H1 (cell line): ENCODE data around the gene NPTX1. TPM values are rescaled to one million over a fixed set of nuclear protein-coding genes. Genes with fewer than 3 reads are reported as not detected.

Experiments
- BRCA1 ChIP-seq: IDR thresholded peaks from 2 replicates; pipeline ENCODE4 v1.6.1; 2012; ENCODE audit warnings: low read depth, low read length, improper control_type of control experiment
- GABPA ChIP-seq: IDR thresholded peaks from 2 replicates; pipeline ENCODE4 v1.6.1; 2011; ENCODE audit warnings: mild to moderate bottlenecking, low read length, moderate library complexity, borderline replicate concordance; ENCODE audit not compliant: insufficient read depth
- NANOG ChIP-seq: IDR thresholded peaks from 2 replicates; pipeline ENCODE4 v1.6.1; 2011; ENCODE audit warnings: low read length, low read depth, mild to moderate bottlenecking, inconsistent platforms; ENCODE audit not compliant: insufficient read depth, poor library complexity, severe bottlenecking
- PHF8 ChIP-seq: fragments of 200-600 bp; sonication (generic); conservative IDR thresholded peaks from 2 replicates; pipeline ENCODE4 v1.7.1; 2012; ENCODE audit warnings: low read depth, mild to moderate bottlenecking, inconsistent platforms, low read length, moderate library complexity
- POLR2A ChIP-seq, 2 experiments: IDR thresholded peaks; 1 replicate in 1 of 2; 2 replicates in 1 of 2; pipeline ENCODE4 v1.6.1; 2011; ENCODE audit warnings: low read depth in 2 of 2, low read length in 2 of 2, mild to moderate bottlenecking in 2 of 2; ENCODE audit errors: control extremely low read depth in 1 of 2
- RAD21 ChIP-seq, 2 experiments: IDR thresholded peaks in 1 of 2; conservative IDR thresholded peaks in 1 of 2; 2 replicates each; pipeline ENCODE4 v1.6.1; 2011; ENCODE audit warnings: low read depth in 2 of 2, low read length in 2 of 2, improper control_type of control experiment in 1 of 2, inconsistent platforms in 1 of 2, mild to moderate bottlenecking in 1 of 2, moderate library complexity in 1 of 2
- RNF2 ChIP-seq: fragments of 200-900, 300-1000 bp; sonication (generic); IDR thresholded peaks from 2 replicates; pipeline ENCODE4 v1.7.1; 2016; ENCODE audit warnings: borderline replicate concordance, low read depth, mild to moderate bottlenecking, antibody characterized with exemption, low read length; ENCODE audit not compliant: poor library complexity, severe bottlenecking; ENCODE audit errors: missing control alignments
- RXRA ChIP-seq: IDR thresholded peaks from 2 replicates; pipeline ENCODE4 v1.6.1; 2011; ENCODE audit warnings: low read depth, mild to moderate bottlenecking, low read length, moderate library complexity; ENCODE audit not compliant: insufficient read depth
- SP1 ChIP-seq: IDR thresholded peaks from 2 replicates; pipeline ENCODE4 v1.6.1; 2011; ENCODE audit warnings: low read depth, low read length
- SRF ChIP-seq: IDR thresholded peaks from 2 replicates; pipeline ENCODE4 v1.6.1; 2011; ENCODE audit warnings: mild to moderate bottlenecking, low read depth, low read length, moderate library complexity
- polyA plus RNA-seq, 7 experiments: library from polyadenylated mRNA; depleted of rRNA in 3 of 7; stranded (reverse) in 5 of 7; unstranded in 2 of 7; fragments of >200 nt in 5 of 7; fragments of 200-250 nt in 2 of 7; gene quantifications; 1 replicate in 5 of 7; 2 replicates in 1 of 7; 4 replicates in 1 of 7; pipeline versions ENCODE4 v1.2.1 to v1.2.3, GENCODE V29; 2011 to 2013; ENCODE audit warnings: missing spikeins in 2 of 7, mixed read lengths in 2 of 7
- total RNA-seq: library from RNA; stranded (reverse); fragmentation: NEBNext Ultra II Directional; extraction: Animal tissue kit (Norgen Biotek cat#: 25700); gene quantifications from 2 replicates; pipeline ENCODE4 v1.2.1, GENCODE V29; 2021

NPTX1 gene
- total and polyA plus RNA-seq, 2 of the 8 experiments (the other 6 are each of a cell fraction or from before 2014, with no cell fraction given), result 12.0 to 17.9 TPM

GRCh38 chr17:80510132-80510531 is 33.7 kb upstream of the NPTX1 start (continued):
- no peak for TF ChIP-seq GABPA
- no peak for TF ChIP-seq POLR2A (IDR thresholded peaks at IDR 0.05; ENCODE audit: control extremely low read depth in 1 of 2, low read depth in 2 of 2, low read length in 2 of 2)
- no peak for TF ChIP-seq RAD21 (IDR thresholded peaks at IDR 0.05 in 1 of 2, conservative IDR thresholded peaks at IDR 0.05 in 1 of 2; ENCODE audit: low read depth in 2 of 2, low read length in 2 of 2)
- TF ChIP-seq RNF2, result no peak
- no peak for TF ChIP-seq RXRA
- TF ChIP-seq BRCA1, result no peak
- TF ChIP-seq PHF8, result no peak
- no peak for TF ChIP-seq SP1
- no peak for TF ChIP-seq SRF
- no peak for TF ChIP-seq NANOG
